Sigmoid colon (tissue), 7 donors: ENCODE data around the gene ERFL. TPM values are rescaled to one million over a fixed set of nuclear protein-coding genes. Genes with fewer than 3 reads are reported as not detected.

Source experiments
- DNase-seq: peaks from one replicate; pipeline ENCODE4 v3.0.0-alpha.2; 2019
- H3K27ac ChIP-seq, 4 donors: fragments of 200-600 bp; sonication (generic); one replicate each; pipeline ENCODE4 v1.5.1; 2016 to 2019; ENCODE audit warnings: mild to moderate bottlenecking in 1 of 4
- H3K27me3 ChIP-seq, 3 donors: fragments of 200-600 bp; sonication (generic); one replicate each; pipeline ENCODE4 v1.5.1; 2019; ENCODE audit warnings: mild to moderate bottlenecking in 1 of 3
- H3K36me3 ChIP-seq, 4 donors: fragments of 200-600 bp; sonication (generic); one replicate each; pipeline ENCODE4 v1.5.1; 2016 to 2019
- H3K4me1 ChIP-seq, 4 donors: fragments of 200-600 bp; sonication (generic); one replicate each; pipeline ENCODE4 v1.5.1; 2017 to 2019
- H3K4me3 ChIP-seq, 4 donors: fragments of 200-600 bp; sonication (generic); one replicate each; pipeline ENCODE4 v1.5.1; 2017 to 2019; ENCODE audit warnings: mild to moderate bottlenecking in 2 of 4, moderate library complexity in 1 of 4
- H3K9me3 ChIP-seq, 4 donors: fragments of 200-600 bp in 3 of 4; sonication (generic) in 3 of 4; one replicate each; pipeline versions ENCODE4 v1.5.1 to v1.6.1; 2013 to 2019
- CTCF ChIP-seq, 4 experiments: fragments of 450-650 bp in 3 of 4; fragments of 200-600 bp in 1 of 4; IDR thresholded peaks; one replicate each; pipeline ENCODE4 v1.5.1; 2016 to 2019; ENCODE audit warnings: antibody characterized with exemption in 4 of 4, mild to moderate bottlenecking in 3 of 4, moderate library complexity in 2 of 4
- EP300 ChIP-seq, 4 donors: sonication (generic); formaldehyde crosslinking; IDR thresholded peaks; one replicate each; pipeline ENCODE4 v1.6.1; 2017; ENCODE audit warnings: antibody characterized with exemption in 4 of 4
- POLR2A ChIP-seq, 2 donors: fragments of 450-650 bp; IDR thresholded peaks; one replicate each; pipeline ENCODE4 v1.6.1; 2016; ENCODE audit warnings: antibody characterized with exemption in 2 of 2, mild to moderate bottlenecking in 2 of 2, moderate library complexity in 2 of 2
- POLR2AphosphoS5 ChIP-seq, 4 donors: sonication (generic); formaldehyde crosslinking; IDR thresholded peaks; one replicate each; pipeline ENCODE4 v1.6.1; 2017; ENCODE audit warnings: antibody characterized with exemption in 4 of 4
- WGBS, 2 donors: extraction: QIAGEN DNeasy Blood & Tissue Kit; methylation state at CpG; one replicate each; pipeline ENCODE4 v1.1.7; 2013; 5-methylcytosine and 5-hydroxymethylcytosine counted together
- intact Hi-C: fragments of 100-400 bp; cut with DNase I; formaldehyde crosslinking; loops from one replicate; pipeline ENCODE4 v1.15.1; 2023
- polyA plus RNA-seq, 3 donors: library from polyadenylated mRNA; stranded (reverse); fragments of 200-250 nt; gene quantifications; one replicate each; pipeline ENCODE4 v1.2.3, GENCODE V29; 2013
- total RNA-seq, 4 donors: library from RNA; depleted of rRNA; stranded (reverse); fragments of >200 nt; gene quantifications; one replicate each; pipeline ENCODE4 v1.1.0, GENCODE V29; 2016
- donor health status: healthy with polysubstance abuse.
- donor health status: Bipolar disorder and iron deficiency.
- donor health status: healthy.

Gene ERFL
- total and polyA plus RNA-seq, 7 donors: 1.3 TPM; not detected in 6

GRCh38 chr19:41913538-41914423, 14.5 kb downstream of the ERFL start:
- no peak for DNase-seq
- H3K36me3 ChIP-seq: no peaks in the 10 kb centered on the region
- 10 to 11% methylated on average over 21 of the region's 21 CpGs for WGBS, 2 donors
- no peak overlapping the region for H3K4me3 ChIP-seq
- TF ChIP-seq POLR2A (IDR thresholded peaks at IDR 0.05): no peak
- no peak for TF ChIP-seq CTCF (IDR thresholded peaks at IDR 0.05)
- no peak for TF ChIP-seq POLR2AphosphoS5 (IDR thresholded peaks at IDR 0.05)
- no peak for TF ChIP-seq EP300 (IDR thresholded peaks at IDR 0.05)
- H3K9me3 ChIP-seq: no peaks in the 10 kb centered on the region
- no peak overlapping the region for H3K27ac ChIP-seq
- H3K4me1 ChIP-seq: peaks cover 0 to 13% (median 7%) of the 10 kb centered on the region in 4 donors
- intact Hi-C loops: no loop called here
- H3K27me3 ChIP-seq: peaks cover 36 to 78% (median 66%) of the 10 kb centered on the region in 3 donors

GRCh38 chr19:41912899-41913537, 15.2 kb downstream of the ERFL start:
- DNase-seq: no peak
- no peak overlapping the region for H3K27ac ChIP-seq
- peaks cover 29 to 70% (median 59%) of the 10 kb centered on the region in 3 donors for H3K27me3 ChIP-seq
- peaks cover 0 to 13% (median 7%) of the 10 kb centered on the region in 4 donors for H3K4me1 ChIP-seq
- TF ChIP-seq CTCF (IDR thresholded peaks at IDR 0.05): no peak
- TF ChIP-seq EP300 (IDR thresholded peaks at IDR 0.05): no peak
- TF ChIP-seq POLR2AphosphoS5 (IDR thresholded peaks at IDR 0.05): no peak
- TF ChIP-seq POLR2A (IDR thresholded peaks at IDR 0.05): no peak
- no peaks in the 10 kb centered on the region for H3K9me3 ChIP-seq
- H3K4me3 ChIP-seq: no peak overlapping the region
- intact Hi-C loops: no loop called here
- H3K36me3 ChIP-seq: no peaks in the 10 kb centered on the region
- 1 to 3% methylated on average over 51 of the region's 51 CpGs for WGBS, 2 donors

GRCh38 chr19:41911889-41912731, 16.1 kb downstream of the ERFL start:
- intact Hi-C loops: no loop called here
- TF ChIP-seq POLR2AphosphoS5 (IDR thresholded peaks at IDR 0.05): no peak
- no peak overlapping the region for H3K4me3 ChIP-seq
- DNase-seq: no peak
- H3K4me1 ChIP-seq: peaks cover 0 to 13% (median 7%) of the 10 kb centered on the region in 4 donors
- no peak overlapping the region for H3K27ac ChIP-seq
- no peaks in the 10 kb centered on the region for H3K9me3 ChIP-seq
- WGBS, 2 donors: 16 to 17% methylated on average over 29 of the region's 29 CpGs
- peaks cover 0 to 4% (median 0%) of the 10 kb centered on the region in 4 donors for H3K36me3 ChIP-seq
- peaks cover 26 to 61% (median 50%) of the 10 kb centered on the region in 3 donors for H3K27me3 ChIP-seq

- Histone ChIP-seq H3K36me3 (peaks cover 0 to 13% (median 2%) of the 10 kb centered on the region in 4 donors), H3K4me3 (no peak overlapping the region), H3K9me3 (no peaks in the 10 kb centered on the region), H3K4me1 (peaks cover 0 to 13% (median 7%) of the 10 kb centered on the region in 4 donors), H3K27me3 (peaks cover 26 to 52% (median 42%) of the 10 kb centered on the region in 3 donors), H3K27ac (no peak overlapping the region)
- TF ChIP-seq EP300 (IDR thresholded peaks at IDR 0.05) (no peak), CTCF (IDR thresholded peaks at IDR 0.05) (no peak), POLR2AphosphoS5 (IDR thresholded peaks at IDR 0.05) (no peak), POLR2A (IDR thresholded peaks at IDR 0.05) (no peak)
- intact Hi-C loops: no loop called here
- WGBS, 2 donors: 44 to 70% methylated on average over 13 of the region's 13 CpGs
- DNase-seq: no peak
Measured at GRCh38 chr19:41910992-41911888, 17.0 kb downstream of the ERFL start.
